Stomach (tissue), 9 donors: Measurements from ENCODE around the gene DDI2. TPM values are rescaled to one million over a fixed set of nuclear protein-coding genes. Genes with fewer than 3 reads are reported as not detected.

Experiments used
- DNase-seq, 2 donors: peaks; one replicate each; pipeline versions ENCODE4 v3.0.0 to v3.0.0-alpha.2; 2013 to 2019
- H3K27ac ChIP-seq, 5 donors: fragments of 200-600 bp in 4 of 5; sonication (generic) in 4 of 5; one replicate each; pipeline ENCODE4 v1.5.1; 2013 to 2019; ENCODE audit warnings: mild to moderate bottlenecking in 1 of 5, moderate library complexity in 1 of 5
- H3K27me3 ChIP-seq, 3 donors: fragments of 200-600 bp; sonication (generic); one replicate each; pipeline ENCODE4 v1.5.1; 2017 to 2019; ENCODE audit warnings: mixed run types in 1 of 3
- H3K36me3 ChIP-seq, 4 donors: fragments of 200-600 bp; sonication (generic); 1 replicate in 3 of 4; 2 replicates in 1 of 4; pipeline ENCODE4 v1.5.1; 2016 to 2019
- H3K4me1 ChIP-seq, 4 donors: fragments of 200-600 bp; sonication (generic); one replicate each; pipeline ENCODE4 v1.5.1; 2016 to 2019
- H3K4me3 ChIP-seq, 4 donors: fragments of 200-600 bp; sonication (generic) in 3 of 4; one replicate each; pipeline ENCODE4 v1.5.1; 2016 to 2019; ENCODE audit warnings: mild to moderate bottlenecking in 1 of 4
- H3K9me3 ChIP-seq, 4 donors: fragments of 200-600 bp; sonication (generic); one replicate each; pipeline ENCODE4 v1.5.1; 2016 to 2019
- CTCF ChIP-seq, 7 experiments: fragments of 450-650 bp in 4 of 7; fragments of 200-600 bp in 3 of 7; sonication (generic) in 3 of 7; IDR thresholded peaks; one replicate each; pipeline ENCODE4 v1.5.1; 2016 to 2019; ENCODE audit warnings: antibody characterized with exemption in 7 of 7, control low read depth in 2 of 7, mild to moderate bottlenecking in 1 of 7
- EP300 ChIP-seq: sonication (generic); formaldehyde crosslinking; IDR thresholded peaks from one replicate; pipeline ENCODE4 v1.6.1; 2017; ENCODE audit warnings: antibody characterized with exemption
- POLR2A ChIP-seq, 4 donors: fragments of 450-650 bp; IDR thresholded peaks; one replicate each; pipeline ENCODE4 v1.6.1; 2016; ENCODE audit warnings: antibody characterized with exemption in 4 of 4, control low read depth in 2 of 4, mild to moderate bottlenecking in 1 of 4, moderate library complexity in 1 of 4
- POLR2AphosphoS5 ChIP-seq, 3 donors: sonication (generic); formaldehyde crosslinking; IDR thresholded peaks; one replicate each; pipeline ENCODE4 v1.6.1; 2016; ENCODE audit warnings: antibody characterized with exemption in 3 of 3
- WGBS, 5 donors: extraction: QIAGEN DNeasy Blood & Tissue Kit in 3 of 5; methylation state at CpG; one replicate each; pipeline versions ENCODE4 v1.1.5 to v1.1.7; 2013 to 2018; 5-methylcytosine and 5-hydroxymethylcytosine counted together
- intact Hi-C: fragments of 100-400 bp; cut with DNase I; formaldehyde crosslinking; loops from one replicate; pipeline ENCODE4 v1.15.1; 2023; ENCODE audit warnings: low total_unique reads
- polyA plus RNA-seq, 3 donors: library from polyadenylated mRNA; stranded (reverse); fragments of 200-250 nt; gene quantifications; one replicate each; pipeline ENCODE4 v1.2.3, GENCODE V29; 2013
- total RNA-seq, 5 donors: library from RNA; depleted of rRNA; stranded (reverse); fragments of >200 nt; gene quantifications; one replicate each; pipeline versions ENCODE4 v1.1.0 to v1.2.3, GENCODE V29; 2014 to 2016
- donor health status: healthy with polysubstance abuse.
- donor health status: Bipolar disorder and iron deficiency.
- donor health status: healthy.

Gene DDI2
- total and polyA plus RNA-seq, 8 donors: 3.1 to 261 (median 16.6) TPM

- Histone ChIP-seq H3K27ac (peak overlapping the region in 4 of 5 donors; percentile 97 to 100 (median 98)), H3K36me3 (no peaks in the 10 kb centered on the region), H3K4me3 (no peak overlapping the region), H3K4me1 (peaks cover 41 to 85% (median 66%) of the 10 kb centered on the region in 4 donors), H3K27me3 (no peaks in the 10 kb centered on the region), H3K9me3 (no peaks in the 10 kb centered on the region)
- TF ChIP-seq POLR2A (IDR thresholded peaks at IDR 0.05): no peak
- no peak for TF ChIP-seq CTCF (IDR thresholded peaks at IDR 0.05)
- no peak for TF ChIP-seq POLR2AphosphoS5 (IDR thresholded peaks at IDR 0.05)
- no peak for TF ChIP-seq EP300
- 40 to 70% (median 44%) methylated on average over 1 of the region's 1 CpG for WGBS, 5 donors
- intact Hi-C loops: no loop called here
- no peak for DNase-seq
These were observed 2.9 kb downstream of the DDI2 start for GRCh38 chr1:15620155-15620545.

GRCh38 chr1:15620902-15621682 is 3.8 kb downstream of the DDI2 start:
- no peak for DNase-seq

GRCh38 chr1:15621975-15622374 is 4.7 kb downstream of the DDI2 start:
- Histone ChIP-seq H3K36me3 (peaks cover 2 to 7% (median 5%) of the 10 kb centered on the region in 4 donors), H3K27ac (no peak overlapping the region), H3K4me1 (peaks cover 32 to 87% (median 62%) of the 10 kb centered on the region in 4 donors), H3K4me3 (no peak overlapping the region), H3K27me3 (no peaks in the 10 kb centered on the region), H3K9me3 (no peaks in the 10 kb centered on the region)
- TF ChIP-seq POLR2AphosphoS5 (IDR thresholded peaks at IDR 0.05) (no peak), CTCF (IDR thresholded peaks at IDR 0.05) (no peak), POLR2A (IDR thresholded peaks at IDR 0.05) (no peak), EP300 (no peak)
- 74 to 88% (median 80%) methylated on average over 5 of the region's 5 CpGs for WGBS, 5 donors
- DNase-seq: no peak
- intact Hi-C loops: no loop called here

More at GRCh38 chr1:15620902-15621682, 3.8 kb downstream of the DDI2 start:
- Histone ChIP-seq H3K27me3 (no peaks in the 10 kb centered on the region), H3K9me3 (no peaks in the 10 kb centered on the region), H3K27ac (no peak overlapping the region), H3K4me1 (peaks cover 39 to 89% (median 67%) of the 10 kb centered on the region in 4 donors), H3K4me3 (no peak overlapping the region), H3K36me3 (no peaks in the 10 kb centered on the region)
- 89 to 96% (median 93%) methylated on average over 7 of the region's 7 CpGs for WGBS, 5 donors
- no peak for TF ChIP-seq EP300
- no peak for TF ChIP-seq CTCF (IDR thresholded peaks at IDR 0.05)
- no peak for TF ChIP-seq POLR2AphosphoS5 (IDR thresholded peaks at IDR 0.05)
- TF ChIP-seq POLR2A (IDR thresholded peaks at IDR 0.05): no peak
- intact Hi-C loops: no loop called here

GRCh38 chr1:15622712-15623373 is 5.6 kb downstream of the DDI2 start:
- Histone ChIP-seq H3K27ac (no peak overlapping the region), H3K4me1 (peaks cover 36 to 96% (median 64%) of the 10 kb centered on the region in 4 donors), H3K4me3 (no peak overlapping the region)

More at GRCh38 chr1:15622712-15623373, 5.6 kb downstream of the DDI2 start:
- H3K9me3 ChIP-seq: no peaks in the 10 kb centered on the region
- WGBS, 5 donors: 82 to 87% (median 83%) methylated on average over 7 of the region's 7 CpGs
- intact Hi-C loops: no loop called here
- peaks cover 8 to 14% (median 13%) of the 10 kb centered on the region in 4 donors for H3K36me3 ChIP-seq
- no peaks in the 10 kb centered on the region for H3K27me3 ChIP-seq
- DNase-seq: no peak
- TF ChIP-seq POLR2A (IDR thresholded peaks at IDR 0.05) (no peak), EP300 (no peak), POLR2AphosphoS5 (IDR thresholded peaks at IDR 0.05) (no peak), CTCF (IDR thresholded peaks at IDR 0.05) (no peak)
